Measurements from ENCODE around the gene KLHL14.

Gene KLHL14

DNA sequence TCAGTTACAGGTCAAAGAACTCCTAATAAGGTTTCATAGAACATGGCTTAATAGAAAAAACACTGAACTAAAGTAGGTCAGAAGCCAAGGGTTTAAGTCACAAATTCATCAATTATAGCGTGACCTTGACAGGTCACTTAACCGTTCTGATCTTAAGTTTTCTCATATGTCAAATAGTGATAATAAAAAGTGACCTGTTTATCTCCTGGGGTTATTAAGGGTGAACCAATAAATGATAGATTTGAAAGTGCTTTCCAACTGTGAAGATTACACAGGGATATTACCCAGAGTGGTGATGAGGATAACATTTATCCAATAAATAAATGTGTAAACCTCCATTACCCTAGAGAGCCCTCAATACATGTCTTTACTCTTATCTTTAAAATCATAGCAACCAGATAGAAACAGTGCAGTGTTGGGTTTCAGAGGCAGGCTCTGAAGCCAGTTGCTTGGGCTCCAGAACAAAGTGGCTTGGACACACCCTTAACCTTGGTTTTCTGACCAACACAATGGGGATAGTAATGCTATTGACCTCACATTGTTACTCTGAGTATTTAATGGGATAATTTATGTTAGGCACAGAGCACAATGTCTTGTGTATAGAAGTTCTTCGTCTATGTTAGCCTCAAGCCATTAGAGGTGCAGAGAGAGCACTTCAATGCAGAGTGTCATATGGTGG, 48.6 kb downstream of the KLHL14 start:
- in situ Hi-C loops (cut with HindIII; ENCODE audit: low sequenced_read_pairs), result no loop called here

DNA sequence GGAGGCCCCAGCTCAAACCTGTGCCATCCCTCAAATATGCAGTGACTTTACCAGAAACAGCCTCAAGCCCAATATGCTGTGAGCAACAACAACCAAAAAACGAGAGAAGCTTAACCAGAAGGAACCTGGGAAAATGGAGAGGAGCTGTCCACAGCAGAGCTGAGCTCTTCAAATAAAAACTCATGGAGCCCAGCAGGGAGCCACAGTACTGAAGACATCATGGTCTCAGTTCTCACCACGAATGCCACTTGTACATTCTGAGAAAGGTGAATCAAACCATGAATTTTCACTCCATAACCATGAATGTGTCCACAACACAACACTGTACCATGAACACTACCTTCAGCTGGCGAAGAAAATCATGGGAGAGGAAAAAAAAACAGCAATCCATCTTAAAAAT, 50.5 kb downstream of the KLHL14 start:
- in situ Hi-C loops (cut with HindIII; ENCODE audit: low sequenced_read_pairs), result no loop called here

DNA sequence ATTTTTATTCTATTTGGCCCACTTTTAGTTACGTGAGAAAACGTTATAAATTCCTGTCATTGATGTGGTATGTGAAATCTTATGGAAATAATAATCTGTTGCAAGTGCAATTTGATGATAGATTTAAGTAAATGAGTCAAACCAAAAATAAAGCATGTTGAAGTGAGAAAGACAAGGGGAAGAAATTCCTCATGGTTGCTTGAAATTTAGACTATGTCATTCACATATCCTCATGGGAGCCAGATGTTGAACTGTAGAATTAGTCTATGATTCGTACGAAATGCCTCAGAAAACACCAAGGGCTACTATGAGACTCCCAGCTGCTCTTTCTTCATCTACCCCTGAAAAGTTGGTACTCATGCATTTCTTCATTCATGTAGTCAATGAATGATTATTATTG, 55.7 kb downstream of the KLHL14 start:
- in situ Hi-C loops (cut with HindIII; ENCODE audit: low sequenced_read_pairs), result loop anchor here (5.0 kb wide), 1 partner anchor 35 kb away; no protein-coding TSS in a partner anchor

DNA sequence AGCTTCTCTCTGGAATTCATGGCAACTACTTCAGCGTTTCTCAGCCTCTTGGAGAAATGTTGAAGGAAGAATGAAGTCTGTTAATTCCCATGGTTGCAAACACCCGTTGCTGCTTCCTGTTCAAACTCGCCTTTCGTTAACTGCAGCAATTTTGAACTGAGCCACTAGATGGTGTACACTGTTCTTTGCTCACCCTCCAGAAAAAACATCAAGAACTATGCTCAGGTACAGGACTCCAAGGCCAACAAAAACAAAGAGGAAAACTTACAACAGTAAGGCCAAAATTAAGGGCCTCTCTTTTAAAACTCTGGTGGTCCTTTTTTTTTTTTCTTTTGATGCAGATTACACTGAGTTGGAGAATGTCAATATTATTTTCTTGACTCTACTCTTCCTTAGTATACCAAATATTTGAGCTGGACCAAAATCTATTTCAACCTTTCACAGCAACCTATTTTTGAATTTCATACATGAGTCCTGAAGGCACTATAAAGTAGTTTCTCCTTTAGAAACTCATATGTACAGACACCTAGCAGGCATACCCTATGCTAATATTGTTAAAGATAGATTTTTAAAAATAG, 58.2 kb downstream of the KLHL14 start:
- in situ Hi-C loops (cut with HindIII; ENCODE audit: low sequenced_read_pairs), result loop anchor here (5.0 kb wide), 1 partner anchor 38 kb away; no protein-coding TSS in a partner anchor

DNA sequence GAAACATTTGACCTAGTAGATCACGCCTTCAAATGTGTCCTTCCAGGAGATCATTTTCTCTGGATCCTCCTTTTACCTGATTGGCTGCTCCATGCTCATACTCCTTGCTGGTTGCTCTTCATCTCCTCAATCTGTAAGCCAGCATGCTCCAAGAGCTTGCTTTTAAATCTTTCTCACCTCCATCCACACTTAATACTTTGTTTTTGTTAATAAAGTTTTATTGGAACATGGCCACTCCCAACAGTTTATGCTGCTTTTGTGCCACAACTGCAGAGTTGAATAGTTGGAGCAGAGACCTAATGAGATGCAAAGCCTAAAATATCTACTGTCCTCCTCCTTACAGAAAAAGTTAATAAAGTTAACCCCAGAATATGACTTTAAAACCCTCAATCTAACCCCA, 60.0 kb downstream of the KLHL14 start:
- in situ Hi-C loops (cut with HindIII; ENCODE audit: low sequenced_read_pairs), result no loop called here

DNA sequence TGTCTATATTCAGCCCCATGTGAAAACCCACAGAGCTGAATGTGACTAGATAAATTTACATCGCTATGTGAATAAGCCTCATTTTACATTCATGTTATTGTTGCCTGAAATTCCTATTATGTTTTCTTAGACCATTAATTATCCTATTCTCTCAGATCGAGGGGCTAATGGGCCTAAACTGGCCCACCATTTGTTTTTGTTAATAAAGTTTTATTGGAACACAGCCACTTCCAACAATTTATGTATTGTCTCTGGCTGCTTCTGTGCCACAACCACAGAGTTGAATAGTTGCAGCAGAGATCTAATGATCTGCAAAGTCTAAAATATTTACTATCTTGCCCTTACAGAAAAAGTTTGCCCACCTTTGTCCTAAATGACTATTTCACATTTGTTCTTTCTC, 61.0 kb downstream of the KLHL14 start:
- in situ Hi-C loops (cut with HindIII; ENCODE audit: low sequenced_read_pairs), result no loop called here

DNA sequence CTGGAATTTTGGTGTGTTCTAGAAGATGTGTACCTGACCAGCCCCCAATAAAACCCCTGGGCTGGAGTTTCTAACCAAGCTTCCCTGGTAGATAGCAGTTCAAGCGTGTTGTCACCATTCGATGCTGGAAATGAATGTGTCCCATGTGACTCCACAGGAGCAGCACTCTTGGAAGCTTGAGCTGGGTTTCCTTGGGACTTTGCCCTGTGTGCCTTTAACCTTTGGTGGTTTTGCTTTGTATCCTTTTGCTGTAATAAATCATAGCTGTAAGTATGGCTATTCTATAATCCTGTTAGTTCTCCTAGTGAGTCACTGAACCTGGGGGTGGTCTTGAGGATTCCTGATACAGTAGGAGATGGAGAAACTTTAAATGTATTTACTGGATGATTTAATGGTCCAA, 65.2 kb downstream of the KLHL14 start:
- in situ Hi-C loops (cut with HindIII; ENCODE audit: low sequenced_read_pairs), result no loop called here

DNA sequence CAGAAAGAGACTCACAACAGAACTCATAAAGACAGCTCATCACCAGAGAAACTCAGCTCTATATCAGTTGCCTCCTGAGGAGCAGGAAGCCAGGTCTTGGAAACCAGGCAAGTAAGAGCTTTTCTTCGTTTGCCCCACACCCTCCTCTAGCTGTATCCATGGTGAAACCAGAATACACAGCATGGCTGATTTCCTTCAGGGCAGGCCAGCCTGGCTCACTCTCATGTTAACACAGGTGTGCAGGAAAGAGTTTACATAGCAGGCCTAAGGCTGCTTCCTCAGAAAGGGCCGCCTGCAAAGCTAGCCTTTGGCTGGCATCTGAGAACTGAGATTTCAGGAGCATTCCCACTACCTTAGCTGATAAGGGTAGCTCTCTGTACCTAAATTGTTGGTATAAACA, 65.7 kb downstream of the KLHL14 start:
- in situ Hi-C loops (cut with HindIII; ENCODE audit: low sequenced_read_pairs), result no loop called here

DNA sequence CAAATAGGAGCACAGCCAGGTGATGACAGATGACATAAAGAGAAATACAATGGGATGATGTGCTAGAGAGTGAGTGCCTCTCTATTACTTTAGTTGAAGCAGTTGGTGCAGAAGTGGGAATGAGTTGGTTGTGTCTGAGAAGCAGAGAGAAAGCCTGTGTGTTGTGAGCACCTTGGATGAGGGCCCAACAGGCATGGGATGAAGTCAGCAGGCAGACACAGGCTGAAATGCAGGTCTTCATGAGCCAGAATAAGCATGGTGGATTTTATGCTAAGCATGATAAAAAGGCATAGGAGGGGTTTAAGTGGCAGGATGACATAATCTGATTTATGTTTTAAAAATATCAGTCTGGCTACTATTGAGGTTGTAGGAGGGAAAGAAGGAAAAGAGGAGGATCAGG, 71.5 kb downstream of the KLHL14 start:
- in situ Hi-C loops (cut with HindIII; ENCODE audit: low sequenced_read_pairs), result no loop called here

DNA sequence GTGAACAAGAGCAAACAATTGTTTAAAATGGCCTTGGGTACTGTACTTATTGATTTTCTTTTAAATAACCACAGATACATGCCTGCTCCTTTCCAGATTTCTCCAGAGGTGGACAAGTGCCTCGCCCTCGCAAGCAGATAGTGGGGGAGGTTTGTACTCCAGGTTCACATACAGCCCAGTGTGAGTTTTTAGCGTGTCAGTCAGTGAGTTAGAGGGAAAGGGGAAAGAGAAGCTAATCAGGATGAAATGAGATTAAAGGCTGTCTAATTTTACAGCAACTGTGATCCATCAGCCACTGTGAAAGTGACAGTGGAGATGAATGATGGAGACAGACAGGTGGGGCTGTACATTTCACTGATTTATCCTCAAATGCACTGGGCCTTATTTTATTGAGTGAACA, 74.7 kb downstream of the KLHL14 start:
- in situ Hi-C loops (cut with HindIII; ENCODE audit: low sequenced_read_pairs), result no loop called here

DNA sequence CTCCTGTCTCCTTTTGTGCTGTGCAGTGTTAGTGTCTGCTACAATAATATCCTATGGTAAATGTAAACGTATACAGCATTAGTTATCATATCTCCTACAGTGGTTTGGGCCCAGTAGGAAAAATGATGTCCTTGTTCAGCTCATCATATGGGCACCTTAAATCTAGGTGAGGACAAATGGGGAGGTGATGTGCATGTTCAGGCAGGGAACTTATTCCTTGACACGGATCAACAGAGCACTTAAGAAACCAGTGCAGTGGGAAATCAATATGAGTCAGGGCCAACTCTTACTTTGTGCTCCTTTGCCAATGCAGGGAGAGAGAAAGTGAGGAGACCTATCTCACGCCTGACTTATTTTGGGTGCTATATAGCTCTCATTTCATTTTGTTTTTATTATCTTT, 76.4 kb downstream of the KLHL14 start:
- in situ Hi-C loops (cut with HindIII; ENCODE audit: low sequenced_read_pairs), result no loop called here

DNA sequence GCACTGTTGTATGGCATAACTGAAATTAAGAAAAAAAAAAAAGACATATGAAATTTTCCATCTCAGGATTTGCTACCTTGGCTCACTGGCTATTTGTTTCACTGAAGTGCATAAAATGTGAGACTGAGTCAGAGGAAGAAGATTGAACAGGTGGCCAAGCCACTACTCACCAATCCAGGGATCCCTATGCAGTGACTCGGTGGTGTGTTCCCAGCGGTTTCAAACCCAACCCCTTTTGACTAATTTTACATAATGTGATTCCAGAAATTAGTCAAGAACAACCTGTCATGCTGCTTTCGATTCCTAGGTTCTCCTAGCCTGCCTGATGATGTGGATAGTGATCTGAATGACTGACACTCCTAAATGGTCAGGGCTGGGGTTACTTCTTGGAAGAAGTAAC, 77.3 kb downstream of the KLHL14 start:
- in situ Hi-C loops (cut with HindIII; ENCODE audit: low sequenced_read_pairs), result no loop called here

DNA sequence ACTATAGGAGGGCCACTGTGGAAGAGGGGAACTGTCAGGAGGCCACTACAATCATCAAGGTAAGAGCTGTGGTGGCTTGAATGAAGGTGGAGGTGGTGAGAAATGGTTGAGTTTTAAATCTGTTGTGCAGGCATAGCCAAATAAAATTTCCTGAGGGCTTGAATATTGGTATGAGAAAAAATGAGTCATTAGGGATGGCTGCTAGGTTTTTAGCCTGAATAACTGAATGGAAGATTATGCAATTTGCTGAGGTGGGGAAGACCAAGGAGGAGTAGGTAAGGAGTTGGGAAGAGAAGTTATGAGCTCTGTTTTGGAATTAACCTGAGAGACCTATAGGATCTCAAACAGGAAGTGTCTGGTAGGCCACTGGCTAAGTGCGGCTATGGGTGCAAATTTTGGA, 84.0 kb downstream of the KLHL14 start:
- in situ Hi-C loops (cut with HindIII; ENCODE audit: low sequenced_read_pairs), result no loop called here

DNA sequence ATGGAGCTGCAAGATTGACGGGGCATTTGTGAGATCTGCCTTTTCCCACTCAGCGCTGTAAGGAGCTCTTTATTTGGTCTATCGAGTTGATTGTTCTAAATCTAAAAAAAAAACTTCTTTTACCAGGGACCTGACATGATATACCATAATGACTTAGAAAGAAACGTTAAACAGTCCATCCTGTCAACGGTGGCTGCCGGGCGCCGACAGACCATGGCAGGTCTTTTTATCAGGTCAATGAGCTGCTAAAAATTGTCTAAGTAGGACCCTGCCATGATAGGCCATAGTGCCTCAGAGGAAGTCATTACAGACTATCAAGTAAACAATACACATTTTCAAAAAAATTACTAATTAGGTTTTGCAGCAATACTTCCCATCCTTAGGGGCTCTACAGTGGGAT, 87.9 kb downstream of the KLHL14 start:
- in situ Hi-C loops (cut with HindIII; ENCODE audit: low sequenced_read_pairs), result no loop called here

DNA sequence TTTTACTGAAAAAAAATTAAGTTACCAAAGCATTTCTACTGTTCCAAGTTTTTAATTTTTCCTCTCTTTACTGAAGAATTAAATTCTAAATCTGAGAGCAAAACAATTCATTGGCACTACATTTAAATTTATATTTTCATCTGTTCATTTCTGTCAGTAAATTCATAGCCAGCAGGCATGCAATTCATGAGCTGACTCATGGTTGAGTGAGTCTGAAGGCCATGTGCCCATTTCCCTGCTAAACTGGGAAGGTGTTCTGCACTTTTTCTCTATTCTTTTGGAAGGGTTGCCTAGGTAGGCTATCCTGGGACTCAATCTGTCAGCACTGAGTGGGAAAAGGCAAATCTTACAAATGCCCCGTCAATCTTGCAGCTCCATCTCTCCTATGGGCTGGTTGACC, 88.7 kb downstream of the KLHL14 start:
- in situ Hi-C loops (cut with HindIII; ENCODE audit: low sequenced_read_pairs), result no loop called here

DNA sequence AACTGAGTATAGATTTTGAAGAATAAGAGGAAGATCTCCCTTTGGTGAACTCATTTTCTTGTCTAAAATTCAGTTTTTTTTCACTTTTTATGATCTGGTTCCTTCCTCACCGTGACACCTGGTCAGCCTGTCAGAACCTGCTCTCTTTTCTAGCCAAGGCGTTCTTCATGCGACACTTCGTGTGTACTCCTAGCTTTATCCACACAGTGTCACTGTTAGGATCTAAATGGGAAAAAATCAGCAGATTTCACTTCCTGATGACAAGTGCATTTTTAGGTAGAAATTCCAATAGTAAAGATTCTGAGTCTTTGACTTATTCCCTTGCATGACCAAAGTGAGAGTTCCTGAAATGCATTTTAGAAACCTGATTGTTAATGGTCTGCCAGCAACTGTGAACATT, 89.8 kb downstream of the KLHL14 start:
- in situ Hi-C loops (cut with HindIII; ENCODE audit: low sequenced_read_pairs), result no loop called here

DNA sequence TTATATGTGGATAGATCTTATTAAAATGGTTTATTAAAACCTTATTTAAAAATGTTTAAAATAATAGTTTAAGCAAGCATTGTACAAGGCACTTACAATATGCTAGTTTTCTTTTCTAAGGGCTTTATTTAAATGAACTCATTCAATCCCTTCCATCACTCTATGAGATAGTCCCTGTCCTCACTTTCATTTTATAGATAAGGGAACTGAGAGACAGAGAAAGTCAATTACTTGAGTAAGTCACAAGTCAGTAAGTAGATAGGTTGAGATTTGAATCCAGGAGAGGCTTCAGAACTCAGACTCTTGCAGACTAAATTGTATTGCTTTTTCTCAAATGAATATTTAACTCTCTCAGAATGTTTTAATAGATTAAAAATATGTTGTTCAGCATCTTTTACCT, 95.2 kb downstream of the KLHL14 start:
- in situ Hi-C loops (cut with HindIII; ENCODE audit: low sequenced_read_pairs), result no loop called here

DNA sequence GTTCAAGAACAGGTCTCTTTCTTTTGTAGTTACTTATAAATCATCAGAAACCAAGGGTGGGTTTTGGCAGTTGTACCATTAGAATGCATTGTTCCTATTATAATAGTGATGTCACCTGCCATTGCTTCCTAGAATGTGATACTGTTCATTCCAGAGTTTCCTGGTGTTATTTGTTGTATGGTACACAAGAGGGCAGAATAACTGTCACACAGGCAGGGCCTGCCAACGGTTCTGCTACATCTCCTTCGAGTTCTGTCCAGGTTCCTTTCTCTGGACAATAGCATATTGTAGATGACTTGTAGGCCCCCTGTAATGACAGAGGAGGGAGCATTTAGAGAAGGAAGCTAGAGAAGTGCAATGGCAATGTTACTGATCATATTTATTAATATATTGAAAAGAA, 98.3 kb downstream of the KLHL14 start:
- in situ Hi-C loops (cut with HindIII; ENCODE audit: low sequenced_read_pairs), result no loop called here

DNA sequence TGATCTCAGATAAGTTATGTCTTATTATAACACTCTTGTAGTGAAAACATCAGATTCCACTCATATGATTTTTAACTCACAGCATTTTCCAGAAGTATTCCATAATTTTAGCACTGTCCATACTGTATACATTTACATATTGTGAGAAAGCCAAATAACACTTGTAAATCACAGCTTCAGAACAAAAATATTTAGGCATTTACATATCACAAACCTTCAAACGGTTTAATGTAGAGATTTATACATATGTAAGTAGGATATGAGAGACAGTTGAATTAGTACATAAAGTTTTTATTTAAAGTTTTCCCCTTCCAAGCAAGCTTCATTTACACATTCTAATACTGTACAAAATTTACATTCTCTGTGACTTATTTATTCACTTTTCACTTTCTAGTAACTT, 100.4 kb downstream of the KLHL14 start:
- in situ Hi-C loops (cut with HindIII; ENCODE audit: low sequenced_read_pairs), result no loop called here

DNA sequence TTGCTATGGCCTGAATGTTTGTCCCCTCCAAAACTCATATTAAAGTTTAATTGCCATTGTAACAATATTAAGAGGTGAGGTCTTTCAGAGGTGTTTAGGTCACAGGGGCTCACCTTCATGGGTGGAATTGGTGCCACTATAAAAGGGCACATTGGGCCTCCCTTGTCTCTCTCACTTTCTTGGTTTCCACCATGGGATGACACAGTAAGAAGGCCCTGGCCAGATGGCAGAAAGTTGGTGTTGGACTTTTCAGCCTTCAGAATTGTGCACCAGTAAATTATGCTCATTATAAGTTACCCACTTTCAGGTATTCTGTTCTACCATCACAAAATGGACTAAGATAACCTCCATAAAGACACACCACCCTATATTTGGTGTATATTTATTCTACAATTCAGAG, 102.1 kb downstream of the KLHL14 start:
- in situ Hi-C loops (cut with HindIII; ENCODE audit: low sequenced_read_pairs), result no loop called here

DNA sequence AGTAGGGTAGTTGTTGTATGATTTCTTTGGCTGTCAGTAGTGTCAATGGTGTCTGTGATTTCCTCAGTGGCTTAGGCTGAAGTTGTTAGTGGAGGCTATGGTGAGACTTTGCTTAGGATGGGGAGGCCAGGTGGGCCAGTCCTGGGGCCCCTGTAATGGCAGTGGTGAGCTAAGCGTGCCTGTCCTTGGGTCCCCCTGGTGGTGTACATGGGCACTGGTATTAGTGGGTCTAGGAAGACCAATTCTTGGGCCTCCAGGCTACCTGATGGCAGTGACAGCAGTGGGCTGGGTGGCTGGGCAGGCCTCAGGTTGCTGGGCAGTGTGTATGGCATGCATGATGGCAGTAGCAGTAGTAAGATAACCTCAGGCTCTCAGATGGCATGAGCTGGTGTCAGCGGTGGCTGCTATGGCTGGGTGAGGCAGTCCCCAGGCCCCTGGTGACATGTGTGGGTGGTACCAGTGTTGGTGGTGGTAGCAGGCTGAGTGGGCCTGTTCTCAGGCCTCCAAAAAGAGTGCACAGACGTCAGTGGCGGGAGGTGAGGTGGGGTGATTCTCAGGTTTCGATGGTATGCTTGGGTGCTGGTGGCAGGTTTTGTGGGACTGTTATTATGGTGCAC, 103.2 kb downstream of the KLHL14 start:
- in situ Hi-C loops (cut with HindIII; ENCODE audit: low sequenced_read_pairs), result no loop called here

DNA sequence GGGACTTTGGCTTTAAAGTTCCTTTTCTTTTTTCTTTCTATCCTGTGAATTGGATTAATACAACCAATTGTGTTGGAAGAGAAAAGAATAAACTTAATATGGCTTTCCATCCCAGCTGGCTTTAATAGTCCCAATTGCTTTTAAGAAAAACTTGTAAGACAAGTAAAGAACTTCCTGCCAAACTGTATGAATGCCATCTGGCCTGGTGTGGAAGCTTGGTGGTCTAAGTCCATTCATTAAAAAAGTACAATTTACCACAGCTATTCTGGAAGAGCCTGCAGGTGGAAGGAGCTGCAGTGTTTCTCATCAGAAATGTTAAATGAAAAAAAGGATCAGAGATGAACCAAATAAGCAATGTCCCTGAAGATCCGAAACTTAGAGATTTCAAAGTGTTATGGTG, 103.9 kb downstream of the KLHL14 start:
- in situ Hi-C loops (cut with HindIII; ENCODE audit: low sequenced_read_pairs), result no loop called here

All from endothelial cell of hepatic sinusoid (primary cell).